T-helper 2 cell treated with Interferon-gamma antibody and Interleukin-4, amounts not matched to agents 5 μg/mL and 100 μg/mL, for 36 hours (primary cell): Measurements from ENCODE around the gene TAS2R42.

Experiments
- DNase-seq: peaks from one replicate; pipeline ENCODE4 v3.0.0; 2021; ENCODE audit warnings: low spot score
- H3K27ac Mint-ChIP-seq: one replicate; pipeline ENCODE4 v1.8.0; 2021; ENCODE audit warnings: mild to moderate bottlenecking, mixed read lengths
- H3K27me3 Mint-ChIP-seq: one replicate; pipeline ENCODE4 v1.8.0; 2021; ENCODE audit warnings: low read depth, mixed read lengths
- H3K36me3 Mint-ChIP-seq: one replicate; pipeline ENCODE4 v1.8.0; 2021; ENCODE audit warnings: low read depth, mixed read lengths
- H3K4me1 Mint-ChIP-seq: one replicate; pipeline ENCODE4 v1.8.0; 2021; ENCODE audit warnings: low read depth, mixed read lengths
- H3K4me3 Mint-ChIP-seq: one replicate; pipeline ENCODE4 v1.8.0; 2022; ENCODE audit warnings: mild to moderate bottlenecking, moderate library complexity, mixed read lengths
- H3K9me3 Mint-ChIP-seq: one replicate; pipeline ENCODE4 v1.8.0; 2021; ENCODE audit warnings: mixed read lengths

The TAS2R42 gene

GRCh38 chr12:11186837-11187236 lies at the start of gene TAS2R42:
TAS2R42 (minus strand) TSS chr12:11186937; CDS start chr12:11186937, 0 bp downstream.
- H3K36me3 Mint-ChIP-seq: no peaks in the 10 kb centered on the region
- no peak for DNase-seq
- H3K4me3 Mint-ChIP-seq: no peak within 1 kb of the TSS
- no peak within 1 kb of the TSS for H3K27ac Mint-ChIP-seq
- H3K27me3 Mint-ChIP-seq: peaks cover 20% of the 10 kb centered on the region
- H3K9me3 Mint-ChIP-seq: no peaks in the 10 kb centered on the region
- H3K4me1 Mint-ChIP-seq: peaks cover 5% of the 10 kb centered on the region

GRCh38 chr12:11233532-11233931 lies 46.8 kb upstream of the TAS2R42 start:
- Mint-ChIP-seq H3K9me3 (no peaks in the 10 kb centered on the region), H3K4me1 (no peaks in the 10 kb centered on the region), H3K4me3 (no peak overlapping the region), H3K27me3 (no peaks in the 10 kb centered on the region), H3K27ac (no peak overlapping the region), H3K36me3 (no peaks in the 10 kb centered on the region)
- no peak for DNase-seq

GRCh38 chr12:11228296-11228879 lies 41.7 kb upstream of the TAS2R42 start:
- H3K27ac Mint-ChIP-seq: no peak overlapping the region
- DNase-seq: no peak
- peaks cover 2% of the 10 kb centered on the region for H3K27me3 Mint-ChIP-seq
- no peaks in the 10 kb centered on the region for H3K4me1 Mint-ChIP-seq
- H3K4me3 Mint-ChIP-seq: no peak overlapping the region
- H3K36me3 Mint-ChIP-seq: no peaks in the 10 kb centered on the region
- no peaks in the 10 kb centered on the region for H3K9me3 Mint-ChIP-seq

- DNase-seq: no peak
- Mint-ChIP-seq H3K9me3 (no peaks in the 10 kb centered on the region), H3K4me3 (no peak overlapping the region), H3K27ac (no peak overlapping the region), H3K36me3 (no peaks in the 10 kb centered on the region), H3K27me3 (peaks cover 2% of the 10 kb centered on the region), H3K4me1 (no peaks in the 10 kb centered on the region)
These were observed 40.6 kb upstream of the TAS2R42 start for GRCh38 chr12:11227373-11227772.

- Mint-ChIP-seq H3K27me3 (no peaks in the 10 kb centered on the region), H3K36me3 (no peaks in the 10 kb centered on the region), H3K4me3 (no peak overlapping the region), H3K9me3 (peaks cover 4% of the 10 kb centered on the region), H3K27ac (no peak overlapping the region), H3K4me1 (no peaks in the 10 kb centered on the region)
- DNase-seq: no peak
These were observed 22.4 kb upstream of the TAS2R42 start for GRCh38 chr12:11209113-11209512.

- H3K4me3 Mint-ChIP-seq: no peak overlapping the region
- H3K27me3 Mint-ChIP-seq: peaks cover 4% of the 10 kb centered on the region
- DNase-seq: no peak
- no peaks in the 10 kb centered on the region for H3K4me1 Mint-ChIP-seq
- H3K36me3 Mint-ChIP-seq: no peaks in the 10 kb centered on the region
- H3K27ac Mint-ChIP-seq: no peak overlapping the region
- H3K9me3 Mint-ChIP-seq: no peaks in the 10 kb centered on the region
These were observed 17.4 kb upstream of the TAS2R42 start for GRCh38 chr12:11204173-11204572.

- DNase-seq: no peak
- Mint-ChIP-seq H3K36me3 (no peaks in the 10 kb centered on the region), H3K4me3 (no peak overlapping the region), H3K4me1 (no peaks in the 10 kb centered on the region), H3K27me3 (peaks cover 4% of the 10 kb centered on the region), H3K27ac (no peak overlapping the region), H3K9me3 (no peaks in the 10 kb centered on the region)
These were observed 16.1 kb upstream of the TAS2R42 start for GRCh38 chr12:11202811-11203210.

GRCh38 chr12:11183011-11183410 lies 3.7 kb downstream of the TAS2R42 start:
- peaks cover 9% of the 10 kb centered on the region for H3K27me3 Mint-ChIP-seq
- no peaks in the 10 kb centered on the region for H3K36me3 Mint-ChIP-seq
- no peak overlapping the region for H3K27ac Mint-ChIP-seq
- peaks cover 5% of the 10 kb centered on the region for H3K4me1 Mint-ChIP-seq
- no peak for DNase-seq
- H3K9me3 Mint-ChIP-seq: no peaks in the 10 kb centered on the region
- H3K4me3 Mint-ChIP-seq: no peak overlapping the region

GRCh38 chr12:11182529-11182928 lies 4.2 kb downstream of the TAS2R42 start:
- H3K27me3 Mint-ChIP-seq: peaks cover 9% of the 10 kb centered on the region
- H3K4me1 Mint-ChIP-seq: peaks cover 5% of the 10 kb centered on the region
- H3K27ac Mint-ChIP-seq: no peak overlapping the region
- H3K4me3 Mint-ChIP-seq: no peak overlapping the region
- H3K36me3 Mint-ChIP-seq: peaks cover 3% of the 10 kb centered on the region
- no peaks in the 10 kb centered on the region for H3K9me3 Mint-ChIP-seq
- no peak for DNase-seq

GRCh38 chr12:11178250-11178649 lies 8.5 kb downstream of the TAS2R42 start:
- DNase-seq: no peak
- Mint-ChIP-seq H3K36me3 (peaks cover 18% of the 10 kb centered on the region), H3K27me3 (peaks cover 4% of the 10 kb centered on the region), H3K27ac (no peak overlapping the region), H3K4me1 (peaks cover 9% of the 10 kb centered on the region), H3K9me3 (no peaks in the 10 kb centered on the region), H3K4me3 (no peak overlapping the region)

- Mint-ChIP-seq H3K36me3 (peaks cover 43% of the 10 kb centered on the region), H3K27me3 (no peaks in the 10 kb centered on the region), H3K9me3 (no peaks in the 10 kb centered on the region), H3K4me1 (peaks cover 27% of the 10 kb centered on the region), H3K4me3 (no peak overlapping the region), H3K27ac (no peak overlapping the region)
- no peak for DNase-seq
These were observed 12.7 kb downstream of the TAS2R42 start for GRCh38 chr12:11174022-11174421.

- Mint-ChIP-seq H3K27me3 (no peaks in the 10 kb centered on the region), H3K4me3 (peak overlapping the region; percentile 96), H3K9me3 (no peaks in the 10 kb centered on the region), H3K4me1 (peaks cover 38% of the 10 kb centered on the region), H3K36me3 (peaks cover 51% of the 10 kb centered on the region), H3K27ac (peak overlapping the region; percentile 99)
- DNase-seq: no peak
These were observed 14.6 kb downstream of the TAS2R42 start for GRCh38 chr12:11171969-11172675.

GRCh38 chr12:11171145-11171968 lies 15.4 kb downstream of the TAS2R42 start, which contains the start of gene SMIM10L1:
SMIM10L1 (plus strand) TSS chr12:11171194; CDS start chr12:11171357, 163 bp downstream.
- Mint-ChIP-seq H3K4me3 (peak within 1 kb of the TSS; percentile 96), H3K9me3 (no peaks in the 10 kb centered on the region), H3K36me3 (peaks cover 51% of the 10 kb centered on the region), H3K27me3 (no peaks in the 10 kb centered on the region), H3K4me1 (peaks cover 42% of the 10 kb centered on the region), H3K27ac (peak within 1 kb of the TSS; percentile 99)
- peak; percentile 88 for DNase-seq

GRCh38 chr12:11170810-11171144 lies 16.0 kb downstream of the TAS2R42 start:
- H3K27me3 Mint-ChIP-seq: no peaks in the 10 kb centered on the region

More at GRCh38 chr12:11170810-11171144, 16.0 kb downstream of the TAS2R42 start:
- Mint-ChIP-seq H3K36me3 (peaks cover 52% of the 10 kb centered on the region), H3K9me3 (no peaks in the 10 kb centered on the region), H3K4me3 (peak overlapping the region; percentile 96), H3K4me1 (peaks cover 45% of the 10 kb centered on the region), H3K27ac (peak overlapping the region; percentile 99)
- DNase-seq: no peak
